Stimulated activated CD4-positive, alpha-beta T cell treated with anti-CD3 and anti-CD28 coated beads, Interleukin-1b, Interleukin-23, amount 100 ng/mL, for 4 hours (primary cell): Measurements from ENCODE around the gene GARIN5B.

Experiments
- DNase-seq, 2 donors: peaks; one replicate each; pipeline ENCODE4 v3.0.0-alpha.2; 2020; ENCODE audit warnings: low read depth in 2 of 2

The GARIN5B gene

GRCh38 chr19:55324662-55325061 lies 38.4 kb downstream of the GARIN5B start:
- no peak for DNase-seq

- DNase-seq: no peak
These were observed 40.7 kb downstream of the GARIN5B start for GRCh38 chr19:55322204-55322885.

GRCh38 chr19:55321466-55322137 lies 41.5 kb downstream of the GARIN5B start:
- no peak for DNase-seq

GRCh38 chr19:55320844-55321419 lies 42.1 kb downstream of the GARIN5B start:
- DNase-seq: no peak

- DNase-seq: no peak
These were observed 43.3 kb downstream of the GARIN5B start for GRCh38 chr19:55319785-55320184.

GRCh38 chr19:55316646-55317045 lies 46.4 kb downstream of the GARIN5B start:
- no peak for DNase-seq

- no peak for DNase-seq
These were observed 47.0 kb downstream of the GARIN5B start for GRCh38 chr19:55315956-55316525.

GRCh38 chr19:55314396-55314795 lies 48.7 kb downstream of the GARIN5B start:
- DNase-seq: no peak

- no peak for DNase-seq
These were observed 50.2 kb downstream of the GARIN5B start for GRCh38 chr19:55312621-55313512.

GRCh38 chr19:55311797-55312196 lies 51.3 kb downstream of the GARIN5B start:
- no peak for DNase-seq

GRCh38 chr19:55311397-55311796 lies 51.7 kb downstream of the GARIN5B start:
- no peak for DNase-seq

- no peak for DNase-seq
These were observed 52.6 kb downstream of the GARIN5B start for GRCh38 chr19:55310498-55310897.

- DNase-seq: no peak
These were observed 53.6 kb downstream of the GARIN5B start for GRCh38 chr19:55309448-55309847.

- no peak for DNase-seq
These were observed 54.8 kb downstream of the GARIN5B start for GRCh38 chr19:55308281-55308680.

- DNase-seq: no peak
These were observed 56.3 kb downstream of the GARIN5B start for GRCh38 chr19:55306712-55307111.

- no peak for DNase-seq
These were observed 57.0 kb downstream of the GARIN5B start for GRCh38 chr19:55305983-55306562.

GRCh38 chr19:55305491-55305890 lies 57.6 kb downstream of the GARIN5B start:
- peak; percentile 34 to 38 for DNase-seq

- no peak for DNase-seq
These were observed 58.1 kb downstream of the GARIN5B start for GRCh38 chr19:55304980-55305379.
